Memory B cell (primary cell): ENCODE measurements around the gene AK1.

Experiments used
- ATAC-seq: fragments of 150-1000 bp; cut with Tn5 transposase; 2 replicates; pipeline ENCODE4 v1.10.0; 2021; ENCODE audit warnings: low read depth, mild to moderate bottlenecking, moderate library complexity
- DNase-seq, 2 donors: peaks; one replicate each; pipeline ENCODE4 v3.0.0; 2022; ENCODE audit warnings: low spot score in 2 of 2
- H3K27ac Mint-ChIP-seq: one replicate; pipeline ENCODE4 v1.8.0; 2022; ENCODE audit warnings: mild to moderate bottlenecking, moderate library complexity, mixed read lengths
- H3K27me3 Mint-ChIP-seq: one replicate; pipeline ENCODE4 v1.8.0; 2022; ENCODE audit warnings: mixed read lengths
- H3K36me3 Mint-ChIP-seq: one replicate; pipeline ENCODE4 v1.8.0; 2022; ENCODE audit warnings: mild to moderate bottlenecking, mixed read lengths
- H3K4me1 Mint-ChIP-seq: one replicate; pipeline ENCODE4 v1.8.0; 2022; ENCODE audit warnings: mixed read lengths
- H3K4me3 Mint-ChIP-seq: one replicate; pipeline ENCODE4 v1.8.0; 2022; ENCODE audit warnings: mild to moderate bottlenecking, moderate library complexity, mixed read lengths
- H3K9me3 Mint-ChIP-seq: one replicate; pipeline ENCODE4 v1.8.0; 2022; ENCODE audit warnings: mixed read lengths

The AK1 gene

GRCh38 chr9:127877566-127877998 is at the start of gene AK1:
Gene AK1, minus strand, starts transcription at chr9:127877675. Its CDS starts 3,058 bp downstream, at chr9:127874617.
- ATAC-seq = no peak
- Mint-ChIP-seq H3K4me1 (peaks cover 20% of the 10 kb centered on the region), H3K27ac (no peak within 1 kb of the TSS), H3K4me3 (peak within 1 kb of the TSS; percentile 59), H3K36me3 (peaks cover 2% of the 10 kb centered on the region), H3K9me3 (no peaks in the 10 kb centered on the region), H3K27me3 (peaks cover 5% of the 10 kb centered on the region)
- no peak for DNase-seq

- Mint-ChIP-seq H3K27ac (no peak overlapping the region), H3K4me1 (peaks cover 11% of the 10 kb centered on the region), H3K4me3 (peak overlapping the region; percentile 67), H3K27me3 (peaks cover 3% of the 10 kb centered on the region), H3K9me3 (no peaks in the 10 kb centered on the region), H3K36me3 (no peaks in the 10 kb centered on the region)
- ATAC-seq (no peak), DNase-seq (no peak)
These were observed 49.4 kb upstream of the AK1 start for GRCh38 chr9:127926906-127927200.

- peaks cover 12% of the 10 kb centered on the region for H3K4me1 Mint-ChIP-seq
- H3K9me3 Mint-ChIP-seq = no peaks in the 10 kb centered on the region
- H3K4me3 Mint-ChIP-seq = peak overlapping the region; percentile 21
- no peak overlapping the region for H3K27ac Mint-ChIP-seq
- DNase-seq = no peak
- H3K27me3 Mint-ChIP-seq = peaks cover 3% of the 10 kb centered on the region
- no peaks in the 10 kb centered on the region for H3K36me3 Mint-ChIP-seq
- no peak for ATAC-seq
These were observed 48.8 kb upstream of the AK1 start for GRCh38 chr9:127925959-127926905.

GRCh38 chr9:127924736-127925444 is 47.4 kb upstream of the AK1 start:
- Mint-ChIP-seq H3K36me3 (no peaks in the 10 kb centered on the region), H3K27ac (no peak overlapping the region), H3K4me3 (no peak overlapping the region), H3K9me3 (no peaks in the 10 kb centered on the region), H3K27me3 (peaks cover 3% of the 10 kb centered on the region), H3K4me1 (peaks cover 11% of the 10 kb centered on the region)
- DNase-seq = no peak
- ATAC-seq = no peak

- no peak overlapping the region for H3K27ac Mint-ChIP-seq
- H3K4me1 Mint-ChIP-seq = peaks cover 17% of the 10 kb centered on the region
- peaks cover 3% of the 10 kb centered on the region for H3K27me3 Mint-ChIP-seq
- no peaks in the 10 kb centered on the region for H3K9me3 Mint-ChIP-seq
- no peaks in the 10 kb centered on the region for H3K36me3 Mint-ChIP-seq
- ATAC-seq = no peak
- no peak for DNase-seq
- H3K4me3 Mint-ChIP-seq = no peak overlapping the region
These were observed 46.3 kb upstream of the AK1 start for GRCh38 chr9:127923771-127924170.

GRCh38 chr9:127923046-127923445 is 45.6 kb upstream of the AK1 start:
- H3K4me1 Mint-ChIP-seq = peaks cover 24% of the 10 kb centered on the region
- no peak overlapping the region for H3K27ac Mint-ChIP-seq
- H3K4me3 Mint-ChIP-seq = no peak overlapping the region
- no peaks in the 10 kb centered on the region for H3K9me3 Mint-ChIP-seq
- H3K27me3 Mint-ChIP-seq = peaks cover 3% of the 10 kb centered on the region
- ATAC-seq (no peak), DNase-seq (no peak)
- H3K36me3 Mint-ChIP-seq = no peaks in the 10 kb centered on the region

- DNase-seq (peak; percentile 82 to 92), ATAC-seq (peak; percentile 13)
- H3K27ac Mint-ChIP-seq = no peak overlapping the region
- H3K36me3 Mint-ChIP-seq = no peaks in the 10 kb centered on the region
- peaks cover 29% of the 10 kb centered on the region for H3K4me1 Mint-ChIP-seq
- H3K4me3 Mint-ChIP-seq = peak overlapping the region; percentile 39
- H3K9me3 Mint-ChIP-seq = no peaks in the 10 kb centered on the region
- H3K27me3 Mint-ChIP-seq = peaks cover 3% of the 10 kb centered on the region
These were observed 44.2 kb upstream of the AK1 start for GRCh38 chr9:127921557-127922120.

GRCh38 chr9:127920794-127921193 is 43.3 kb upstream of the AK1 start:
- peaks cover 3% of the 10 kb centered on the region for H3K27me3 Mint-ChIP-seq
- no peak for ATAC-seq
- H3K4me3 Mint-ChIP-seq = no peak overlapping the region
- DNase-seq = no peak
- peaks cover 31% of the 10 kb centered on the region for H3K4me1 Mint-ChIP-seq
- H3K27ac Mint-ChIP-seq = peak overlapping the region; percentile 79
- H3K36me3 Mint-ChIP-seq = no peaks in the 10 kb centered on the region
- H3K9me3 Mint-ChIP-seq = no peaks in the 10 kb centered on the region

- no peak for ATAC-seq
- Mint-ChIP-seq H3K4me3 (no peak overlapping the region), H3K36me3 (peaks cover 2% of the 10 kb centered on the region), H3K27ac (no peak overlapping the region), H3K27me3 (no peaks in the 10 kb centered on the region), H3K9me3 (no peaks in the 10 kb centered on the region), H3K4me1 (peaks cover 37% of the 10 kb centered on the region)
- no peak for DNase-seq
These were observed 41.9 kb upstream of the AK1 start for GRCh38 chr9:127919253-127919815.

GRCh38 chr9:127918183-127919107 is 41.0 kb upstream of the AK1 start:
- no peak for ATAC-seq
- Mint-ChIP-seq H3K4me3 (peak overlapping the region; percentile 57), H3K36me3 (peaks cover 3% of the 10 kb centered on the region), H3K27me3 (no peaks in the 10 kb centered on the region), H3K9me3 (no peaks in the 10 kb centered on the region), H3K4me1 (peaks cover 39% of the 10 kb centered on the region), H3K27ac (peak overlapping the region; percentile 88)
- DNase-seq = no peak

- H3K9me3 Mint-ChIP-seq = no peaks in the 10 kb centered on the region
- peaks cover 8% of the 10 kb centered on the region for H3K36me3 Mint-ChIP-seq
- peak overlapping the region; percentile 88 for H3K27ac Mint-ChIP-seq
- peaks cover 43% of the 10 kb centered on the region for H3K4me1 Mint-ChIP-seq
- ATAC-seq (peak; percentile 50), DNase-seq (peak; percentile 67 to 71)
- peak overlapping the region; percentile 85 for H3K4me3 Mint-ChIP-seq
- H3K27me3 Mint-ChIP-seq = no peaks in the 10 kb centered on the region
These were observed 40.1 kb upstream of the AK1 start for GRCh38 chr9:127917603-127918002.

- Mint-ChIP-seq H3K4me3 (peak within 1 kb of the TSS; percentile 91), H3K27me3 (no peaks in the 10 kb centered on the region), H3K27ac (peak within 1 kb of the TSS; percentile 88), H3K36me3 (peaks cover 11% of the 10 kb centered on the region), H3K9me3 (no peaks in the 10 kb centered on the region), H3K4me1 (peaks cover 44% of the 10 kb centered on the region)
- peak; percentile 90 to 93 for DNase-seq
- peak; percentile 79 for ATAC-seq
These were observed 39.5 kb upstream of the AK1 start, which contains the start of gene ST6GALNAC4 for GRCh38 chr9:127916720-127917581. Gene ST6GALNAC4, minus strand, starts transcription at chr9:127917041. Its CDS starts 622 bp downstream, at chr9:127916419.
